Fibroblast of lung (primary cell): ENCODE results near the gene COL18A1. TPM values are rescaled to one million over a fixed set of nuclear protein-coding genes. Genes with fewer than 3 reads are reported as not detected.

Source experiments
- DNase-seq, 2 donors: peaks; one replicate each; pipeline versions ENCODE4 v3.0.0 to v3.0.0-alpha.2; 2010; ENCODE audit warnings: low read depth in 2 of 2
- H2AFZ ChIP-seq: 2 replicates; pipeline ENCODE4 v1.5.1; 2012; ENCODE audit warnings: low read length, control low read depth, inconsistent platforms
- H3K27ac ChIP-seq: 2 replicates; pipeline ENCODE4 v1.5.1; 2011; ENCODE audit warnings: low read length, control low read depth; ENCODE audit not compliant: insufficient read depth
- H3K27me3 ChIP-seq: 2 replicates; pipeline ENCODE4 v1.5.1; 2011; ENCODE audit warnings: mild to moderate bottlenecking, low read length; ENCODE audit not compliant: control insufficient read depth, insufficient read depth
- H3K36me3 ChIP-seq: 2 replicates; pipeline ENCODE4 v1.5.1; 2011; ENCODE audit warnings: low read length; ENCODE audit not compliant: control insufficient read depth, insufficient read depth
- H3K4me1 ChIP-seq: 2 replicates; pipeline ENCODE4 v1.5.1; 2011; ENCODE audit warnings: low read length; ENCODE audit not compliant: control insufficient read depth, insufficient read depth; ENCODE audit errors: extremely low read depth
- H3K4me2 ChIP-seq: 2 replicates; pipeline ENCODE4 v1.5.1; 2011; ENCODE audit warnings: low read length, control low read depth; ENCODE audit not compliant: insufficient read depth; ENCODE audit errors: extremely low read depth
- H3K4me3 ChIP-seq, 4 experiments: fragments of 200-600 bp in 1 of 4; sonication (generic) in 1 of 4; replicated peaks in 1 of 4; 2 replicates each; pipeline ENCODE4 v1.5.1; 2011 to 2016; ENCODE audit warnings: low read length in 4 of 4, low read depth in 3 of 4, mild to moderate bottlenecking in 3 of 4, control low read depth in 2 of 4, inconsistent platforms in 1 of 4, mixed read lengths in 1 of 4; ENCODE audit not compliant: insufficient read depth in 1 of 4; ENCODE audit errors: control extremely low read depth in 1 of 4
- H3K79me2 ChIP-seq: 2 replicates; pipeline ENCODE4 v1.5.1; 2012; ENCODE audit warnings: mild to moderate bottlenecking, low read length, inconsistent platforms; ENCODE audit not compliant: control insufficient read depth, insufficient read depth
- H3K9ac ChIP-seq: 2 replicates; pipeline ENCODE4 v1.5.1; 2011; ENCODE audit warnings: mild to moderate bottlenecking, low read length, control low read depth; ENCODE audit not compliant: insufficient read depth
- H3K9me3 ChIP-seq: 2 replicates; pipeline ENCODE4 v1.5.1; 2012; ENCODE audit warnings: low read depth, low read length; ENCODE audit not compliant: control insufficient read depth, insufficient read depth
- H4K20me1 ChIP-seq: 2 replicates; pipeline ENCODE4 v1.5.1; 2011; ENCODE audit warnings: low read length; ENCODE audit not compliant: control insufficient read depth, insufficient read depth; ENCODE audit errors: extremely low read depth
- EZH2 ChIP-seq: IDR thresholded peaks from 2 replicates; pipeline ENCODE4 v1.5.1; 2012; ENCODE audit warnings: low read length, control low read depth, mild to moderate bottlenecking; ENCODE audit errors: missing control alignments
- polyA plus RNA-seq, 2 donors: library from polyadenylated mRNA; depleted of rRNA in 1 of 2; stranded (reverse) in 1 of 2; unstranded in 1 of 2; fragments of >200 nt; gene quantifications; 2 replicates each; pipeline ENCODE4 v1.2.1, GENCODE V29; 2011 to 2012; ENCODE audit warnings: missing spikeins in 1 of 2
- total RNA-seq: library from RNA; depleted of rRNA; stranded (reverse); fragments of >200 nt; gene quantifications from 2 replicates; pipeline ENCODE4 v1.2.1, GENCODE V29; 2014
- TF ChIP-seq, protein P1 (sequence below), 2 donors: IDR thresholded peaks in 1 of 2; conservative IDR thresholded peaks in 1 of 2; 1 replicate in 1 of 2; 2 replicates in 1 of 2; pipeline ENCODE4 v1.5.1; 2011 to 2012; ENCODE audit warnings: low read length in 2 of 2, control low read depth in 1 of 2, inconsistent platforms in 1 of 2, low read depth in 1 of 2, mild to moderate bottlenecking in 1 of 2

COL18A1 gene
- total and polyA plus RNA-seq, 2 donors (not counting 1 experiment from before 2014, with no cell fraction given) = 24.3 to 38.8 TPM

DNA sequence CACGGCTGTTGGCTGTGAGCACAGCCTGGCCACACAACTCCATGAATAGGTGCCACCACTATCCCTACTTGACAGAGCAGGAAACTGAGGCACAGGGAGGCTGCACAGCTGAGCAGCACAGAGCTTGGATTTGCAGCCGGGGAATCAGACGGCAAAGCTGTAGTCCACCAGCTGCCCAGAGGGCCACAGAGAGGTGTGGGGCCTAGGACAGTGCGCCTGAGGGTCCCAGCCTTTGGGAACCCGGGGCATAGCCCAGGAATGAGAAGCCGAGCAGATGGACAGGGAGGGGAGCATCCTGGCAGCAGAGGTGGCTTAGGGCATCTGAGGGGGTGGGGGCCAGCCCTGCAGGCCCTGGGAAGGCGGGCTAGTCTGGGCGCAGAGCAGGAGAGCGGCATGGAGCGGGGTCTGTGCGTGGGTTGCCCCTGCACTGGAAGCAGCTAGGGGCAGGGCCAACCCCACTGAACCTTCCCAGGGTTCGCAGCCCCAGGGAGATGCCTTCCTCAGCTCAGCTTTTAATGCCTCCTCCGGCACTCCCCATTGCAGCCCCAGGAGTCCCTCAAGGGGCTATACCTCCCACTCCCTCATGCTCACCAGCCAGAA, 46.2 kb upstream of the COL18A1 start:
- Histone ChIP-seq H3K27ac (no peak overlapping the region), H3K9ac (no peak overlapping the region), H4K20me1 (no peaks in the 10 kb centered on the region), H3K4me2 (no peak overlapping the region), H3K36me3 (no peaks in the 10 kb centered on the region), H3K79me2 (no peaks in the 10 kb centered on the region), H3K27me3 (no peaks in the 10 kb centered on the region), H2AFZ (no peak overlapping the region), H3K4me3 (no peak overlapping the region), H3K4me1 (peaks cover 2% of the 10 kb centered on the region), H3K9me3 (no peaks in the 10 kb centered on the region)
- DNase-seq = no peak
- TF ChIP-seq, protein P1, sequence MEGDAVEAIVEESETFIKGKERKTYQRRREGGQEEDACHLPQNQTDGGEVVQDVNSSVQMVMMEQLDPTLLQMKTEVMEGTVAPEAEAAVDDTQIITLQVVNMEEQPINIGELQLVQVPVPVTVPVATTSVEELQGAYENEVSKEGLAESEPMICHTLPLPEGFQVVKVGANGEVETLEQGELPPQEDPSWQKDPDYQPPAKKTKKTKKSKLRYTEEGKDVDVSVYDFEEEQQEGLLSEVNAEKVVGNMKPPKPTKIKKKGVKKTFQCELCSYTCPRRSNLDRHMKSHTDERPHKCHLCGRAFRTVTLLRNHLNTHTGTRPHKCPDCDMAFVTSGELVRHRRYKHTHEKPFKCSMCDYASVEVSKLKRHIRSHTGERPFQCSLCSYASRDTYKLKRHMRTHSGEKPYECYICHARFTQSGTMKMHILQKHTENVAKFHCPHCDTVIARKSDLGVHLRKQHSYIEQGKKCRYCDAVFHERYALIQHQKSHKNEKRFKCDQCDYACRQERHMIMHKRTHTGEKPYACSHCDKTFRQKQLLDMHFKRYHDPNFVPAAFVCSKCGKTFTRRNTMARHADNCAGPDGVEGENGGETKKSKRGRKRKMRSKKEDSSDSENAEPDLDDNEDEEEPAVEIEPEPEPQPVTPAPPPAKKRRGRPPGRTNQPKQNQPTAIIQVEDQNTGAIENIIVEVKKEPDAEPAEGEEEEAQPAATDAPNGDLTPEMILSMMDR (conservative IDR thresholded peaks at IDR 0.05 in 1 of 2, IDR thresholded peaks at IDR 0.05 in 1 of 2; ENCODE audit: low read depth in 1 of 2, low read length in 2 of 2) = no peak
- no peak for TF ChIP-seq EZH2

DNA sequence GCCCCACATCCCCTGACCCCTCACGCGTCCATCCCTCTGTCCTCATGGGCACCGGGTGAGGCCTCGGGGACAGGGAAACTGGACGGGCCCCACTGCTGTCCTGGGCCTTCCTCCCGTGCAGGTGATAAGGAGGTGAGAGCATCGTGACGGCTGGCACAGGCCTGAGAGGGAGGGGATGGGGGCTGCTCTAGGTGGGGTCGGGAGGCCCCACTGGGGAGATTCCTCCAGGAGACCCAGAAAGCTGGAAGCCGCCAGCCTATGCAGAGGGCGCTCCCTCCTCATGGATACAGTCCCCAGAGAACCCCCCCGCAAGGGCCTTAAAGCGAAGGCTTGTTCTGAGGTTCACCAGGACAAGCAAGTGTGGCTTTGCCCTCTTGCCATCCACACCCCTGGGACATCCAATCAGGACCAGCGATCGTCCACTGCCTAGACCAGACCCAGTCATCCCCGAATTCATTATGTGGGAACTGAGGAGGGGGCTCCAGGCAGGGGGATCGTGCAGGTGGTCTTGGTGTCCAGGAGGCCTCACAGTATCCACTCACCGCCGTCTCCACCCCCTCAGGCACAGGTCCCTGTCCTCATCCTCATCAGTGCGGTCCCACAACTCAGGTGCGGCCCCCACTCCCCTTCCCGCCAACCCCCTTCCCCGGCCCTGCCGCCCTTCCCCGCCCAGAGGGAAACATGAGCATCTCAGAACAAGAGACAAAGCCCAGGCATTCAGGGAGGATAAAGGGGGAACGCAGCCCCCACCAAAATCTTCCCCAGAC, 45.3 kb upstream of the COL18A1 start:
- Histone ChIP-seq H3K9ac (no peak overlapping the region), H3K4me1 (peaks cover 7% of the 10 kb centered on the region), H3K4me3 (no peak overlapping the region), H3K9me3 (no peaks in the 10 kb centered on the region), H3K4me2 (no peak overlapping the region), H3K79me2 (no peaks in the 10 kb centered on the region), H3K27ac (no peak overlapping the region), H4K20me1 (no peaks in the 10 kb centered on the region), H3K27me3 (no peaks in the 10 kb centered on the region), H2AFZ (no peak overlapping the region), H3K36me3 (no peaks in the 10 kb centered on the region)
- TF ChIP-seq EZH2 = no peak
- TF ChIP-seq, protein P1 (conservative IDR thresholded peaks at IDR 0.05 in 1 of 2, IDR thresholded peaks at IDR 0.05 in 1 of 2; ENCODE audit: low read depth in 1 of 2, low read length in 2 of 2) = no peak
- DNase-seq = no peak

DNA sequence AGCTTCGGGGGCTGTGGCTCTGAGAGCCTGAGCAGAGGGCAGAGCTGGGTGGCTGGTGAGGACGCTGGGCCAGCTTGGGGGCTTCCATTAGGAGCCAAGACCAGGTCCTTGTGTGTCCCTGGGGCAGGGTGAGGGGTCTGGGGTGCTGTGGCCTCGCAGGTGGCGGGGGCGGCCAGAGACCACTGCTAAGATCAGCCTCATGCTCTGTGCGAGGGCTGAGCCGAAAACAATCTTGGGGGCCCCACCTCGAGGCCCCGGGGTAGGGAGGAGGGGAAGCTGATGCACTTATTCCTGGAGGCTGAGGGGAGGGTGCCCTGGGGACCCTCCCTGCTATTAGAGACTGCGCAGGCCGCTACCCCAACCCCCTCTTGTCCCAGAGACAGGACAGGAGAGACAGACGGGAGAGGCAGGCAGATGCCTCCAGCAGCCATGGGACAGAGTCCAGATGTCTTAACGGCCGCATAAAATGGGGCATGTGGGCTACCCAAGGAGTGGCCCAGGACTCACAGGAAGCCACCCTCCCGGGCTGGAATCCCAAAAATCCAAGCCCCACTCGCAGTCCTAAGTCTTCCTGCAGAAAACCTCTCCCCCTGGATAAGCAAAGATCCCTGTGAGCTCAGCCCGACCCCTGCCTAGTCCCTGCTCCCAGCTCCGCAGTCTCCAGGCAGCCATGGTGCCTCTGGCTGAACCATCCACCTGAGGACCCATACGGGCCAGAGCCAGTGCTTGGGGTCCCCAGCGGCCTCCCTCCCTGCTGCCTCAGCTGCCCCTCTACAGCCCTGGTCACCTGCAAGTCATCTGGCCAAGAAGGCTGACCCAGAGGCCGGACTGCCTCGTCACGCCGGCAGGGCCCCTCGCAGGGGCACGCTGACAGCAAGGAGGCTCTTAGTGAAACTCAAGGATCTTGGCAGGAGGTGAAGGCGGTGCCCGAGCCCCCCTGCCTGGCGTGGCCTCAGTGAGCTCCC, 43.6 kb upstream of the COL18A1 start:
- Histone ChIP-seq H3K4me3 (no peak overlapping the region), H3K4me2 (no peak overlapping the region), H2AFZ (no peak overlapping the region), H3K4me1 (peaks cover 21% of the 10 kb centered on the region), H3K27me3 (no peaks in the 10 kb centered on the region), H3K79me2 (no peaks in the 10 kb centered on the region), H3K36me3 (no peaks in the 10 kb centered on the region), H3K9ac (no peak overlapping the region), H3K27ac (no peak overlapping the region), H4K20me1 (no peaks in the 10 kb centered on the region), H3K9me3 (no peaks in the 10 kb centered on the region)
- DNase-seq = no peak
- TF ChIP-seq, protein P1 (conservative IDR thresholded peaks at IDR 0.05 in 1 of 2, IDR thresholded peaks at IDR 0.05 in 1 of 2; ENCODE audit: low read depth in 1 of 2, low read length in 2 of 2) = no peak
- no peak for TF ChIP-seq EZH2
